ENCODE results near the gene INHBB.
A peak's percentile ranks its signal among the peaks of the same experiment; 100 is the strongest.
"Not testable (repeated sequence)": the region's sequence is repeated elsewhere in the genome, so short reads cannot be mapped to it uniquely, and the experiment has no call there.

The INHBB gene

DNA sequence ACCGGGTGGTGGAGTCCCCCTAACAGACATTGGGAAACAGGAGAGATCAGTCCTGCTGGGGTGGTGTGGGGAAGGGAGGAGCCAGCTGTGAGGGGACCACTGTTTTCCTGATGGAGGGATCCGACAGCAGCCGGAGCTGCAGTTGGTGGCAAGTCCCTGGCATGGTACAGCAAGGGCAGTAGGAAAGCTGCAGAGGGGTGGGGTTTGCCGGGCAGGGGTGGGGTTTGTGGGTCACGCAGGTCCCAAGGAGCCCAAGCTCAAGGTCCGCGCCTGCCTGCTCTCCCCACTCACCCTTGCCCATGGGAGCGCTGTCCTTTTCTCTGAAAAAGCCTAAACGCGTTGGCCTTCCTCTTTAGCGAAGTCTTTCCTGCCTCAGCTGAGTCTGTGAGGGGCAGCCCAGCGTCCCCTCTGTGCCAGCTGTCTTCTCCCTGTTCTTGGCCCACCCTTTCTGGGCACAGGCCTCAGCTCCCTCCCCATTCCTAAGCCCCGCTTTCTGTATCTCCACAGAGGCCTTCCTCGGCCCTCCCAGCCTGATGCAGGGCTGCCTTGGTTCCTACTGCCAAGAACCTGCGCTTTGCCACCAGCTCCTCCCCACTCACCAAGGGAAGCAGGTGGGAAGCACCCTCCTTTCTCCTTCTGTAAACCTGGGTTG is 29.3 kb upstream of the INHBB start:
- DNase-seq = no peak

DNA sequence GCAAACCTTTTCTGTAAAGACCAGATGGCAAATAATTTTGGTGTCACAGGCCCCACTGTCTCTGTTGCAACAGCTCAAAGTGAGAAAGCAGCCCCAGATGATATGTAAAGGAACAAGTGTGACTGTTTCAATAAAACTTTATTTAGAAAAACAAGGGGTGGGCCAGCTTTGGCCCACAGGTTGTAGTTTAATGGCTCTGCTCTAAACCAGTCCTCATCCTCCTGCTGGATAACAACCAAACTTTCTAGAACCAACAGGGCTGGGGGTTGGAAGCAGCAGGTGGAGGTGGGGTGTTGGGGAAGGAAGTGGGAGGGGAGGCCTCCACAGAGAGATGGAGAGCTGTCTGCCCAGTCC is 28.8 kb upstream of the INHBB start:
- DNase-seq = peak; percentile 65

DNA sequence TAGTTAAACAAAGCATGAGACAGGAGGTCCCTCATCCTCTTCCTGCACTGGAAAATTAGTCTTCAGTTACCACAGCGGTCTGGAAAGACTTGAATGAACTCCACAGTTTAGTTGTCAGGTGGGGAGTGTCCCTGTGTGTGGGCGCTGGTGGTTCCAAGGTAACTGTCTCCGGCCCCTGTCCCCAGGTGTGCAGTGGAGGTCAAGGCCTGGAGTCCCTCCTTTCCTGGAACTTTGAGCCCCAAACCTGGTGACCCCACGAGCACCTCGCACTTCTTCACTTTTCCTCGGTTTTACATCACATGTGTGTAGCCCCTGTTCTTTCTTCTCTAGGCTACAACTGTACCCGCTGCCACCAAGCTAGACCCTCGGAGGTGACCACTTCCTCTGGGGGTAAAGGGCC is 28.0 kb upstream of the INHBB start:
- no peak for DNase-seq

DNA sequence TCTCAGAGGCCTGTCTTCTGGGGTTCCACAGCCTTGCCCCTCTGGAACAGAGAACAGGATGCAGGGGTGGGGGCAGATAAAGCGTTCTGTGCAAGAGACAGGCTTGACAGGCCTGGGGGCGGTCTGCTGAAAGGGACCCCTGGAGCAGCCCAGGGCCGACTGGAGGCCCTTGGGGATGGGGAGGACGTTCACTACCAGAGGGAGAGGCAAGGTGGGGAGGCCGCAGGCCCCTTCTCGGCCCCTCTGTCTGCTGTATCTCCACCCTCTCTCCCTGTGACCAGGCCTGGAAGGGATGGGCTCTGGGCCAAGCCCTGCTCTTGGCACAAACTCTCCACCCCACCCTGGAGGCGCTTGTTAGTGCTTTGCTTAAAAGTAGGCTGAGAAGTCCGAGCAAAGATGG is 27.3 kb upstream of the INHBB start:
- peak; percentile 16 for DNase-seq

DNA sequence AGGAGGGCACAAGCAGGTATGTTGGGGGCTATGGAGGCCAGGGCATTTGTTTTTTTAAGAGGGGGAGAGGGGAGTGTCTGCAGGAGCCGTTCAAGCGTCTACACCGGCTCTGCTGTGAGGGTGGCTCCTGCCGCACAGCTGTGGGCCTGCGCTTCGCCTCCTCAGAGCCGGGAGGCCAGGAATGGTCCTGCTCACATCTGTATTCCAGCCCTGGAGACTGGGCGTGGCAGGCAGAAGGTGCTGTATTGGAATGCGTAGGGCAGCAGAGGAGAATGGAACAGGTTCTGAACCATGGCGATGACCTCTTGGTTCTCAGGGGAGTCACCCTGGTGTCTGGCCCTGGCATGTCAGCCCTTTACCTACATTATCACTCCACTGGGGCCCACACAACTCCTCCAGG is 26.8 kb upstream of the INHBB start:
- no peak for DNase-seq

DNA sequence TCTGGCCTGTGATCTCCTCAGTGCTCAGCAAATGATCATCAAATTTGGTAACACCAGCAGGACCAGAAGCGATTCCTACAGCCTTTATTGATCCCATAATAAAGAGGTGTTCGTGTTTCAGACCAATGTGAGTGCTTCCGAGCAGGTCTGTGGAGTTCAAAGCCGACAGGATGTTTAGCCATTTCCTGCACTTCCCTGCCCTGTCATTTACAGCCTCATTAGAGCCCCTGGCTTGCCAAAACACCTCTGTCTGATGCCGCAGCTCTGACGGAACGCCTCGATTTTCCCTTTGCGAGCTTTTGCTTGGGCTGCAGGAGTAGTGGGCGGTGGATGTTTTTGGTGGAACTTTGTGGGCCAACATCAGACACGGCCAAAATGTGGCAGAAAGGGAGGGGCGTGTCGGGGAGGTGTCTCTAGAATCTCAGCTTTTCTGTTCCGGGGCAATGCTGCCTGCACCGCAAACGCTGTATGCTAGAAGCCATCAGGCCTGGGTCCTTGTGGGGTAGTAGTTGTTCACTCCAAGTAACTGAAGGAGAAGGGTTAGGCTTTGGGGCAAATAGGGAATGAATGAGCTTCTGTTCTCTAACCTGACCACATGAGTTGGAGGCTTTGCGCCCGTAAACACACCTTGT is 26.1 kb upstream of the INHBB start:
- no peak for DNase-seq

DNA sequence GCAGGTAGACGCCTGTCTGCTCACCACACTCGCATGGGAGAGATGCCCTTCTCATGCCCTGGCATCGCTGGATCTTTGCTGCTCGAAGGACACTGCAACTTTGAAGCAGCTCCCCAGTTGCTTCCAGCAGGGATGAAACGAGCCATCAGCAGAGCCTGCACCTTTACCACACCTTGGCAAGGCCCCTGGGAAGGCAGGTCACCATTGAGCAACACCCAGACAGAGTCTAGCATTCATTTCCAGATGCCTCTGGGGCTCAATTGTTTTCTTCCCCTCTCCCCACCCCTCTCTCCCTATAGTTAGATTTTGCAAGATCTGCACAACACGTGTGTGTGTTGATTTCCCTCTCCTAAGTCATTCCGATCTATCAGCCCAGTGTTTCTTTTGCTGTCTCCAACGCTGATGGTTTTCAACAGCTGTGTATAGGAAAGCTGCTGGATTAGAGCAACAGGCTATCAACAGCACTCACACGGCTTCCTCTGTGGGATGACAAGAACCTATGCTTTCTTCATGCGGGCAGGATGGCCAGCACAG is 25.6 kb upstream of the INHBB start:
- no peak for DNase-seq

DNA sequence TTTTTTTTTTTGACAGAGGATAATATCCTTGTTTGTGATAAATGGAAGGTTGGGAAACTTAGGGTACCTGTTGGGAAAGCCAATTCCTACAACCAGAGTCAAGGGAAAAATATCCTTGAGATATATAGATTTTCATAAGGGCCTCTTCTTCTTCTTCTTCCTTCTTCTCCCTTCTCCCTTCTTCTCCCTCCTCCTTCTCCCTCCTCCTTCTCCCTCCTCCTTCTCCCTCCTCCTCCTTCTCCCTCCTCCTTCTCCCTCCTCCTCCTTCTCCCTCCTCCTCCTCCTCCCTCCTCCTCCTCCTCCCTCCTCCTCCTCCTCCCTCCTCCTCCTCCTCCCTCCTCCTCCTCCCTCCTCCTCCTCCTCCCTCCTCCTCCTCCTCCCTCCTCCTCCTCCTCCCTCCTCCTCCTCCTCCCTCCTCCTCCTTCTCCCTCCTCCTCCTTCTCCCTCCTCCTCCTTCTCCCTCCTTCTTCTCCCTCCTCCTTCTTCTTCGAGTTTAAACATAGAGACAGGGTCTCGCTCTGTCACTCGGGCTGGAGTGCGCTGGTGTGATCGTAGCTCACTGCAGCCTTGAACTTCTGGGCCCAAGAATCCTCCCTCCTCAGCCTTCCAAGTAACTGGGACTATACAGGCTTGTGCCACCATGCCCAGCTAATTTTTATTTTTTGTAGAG is 24.9 kb upstream of the INHBB start:
- not testable (repeated sequence) for DNase-seq

DNA sequence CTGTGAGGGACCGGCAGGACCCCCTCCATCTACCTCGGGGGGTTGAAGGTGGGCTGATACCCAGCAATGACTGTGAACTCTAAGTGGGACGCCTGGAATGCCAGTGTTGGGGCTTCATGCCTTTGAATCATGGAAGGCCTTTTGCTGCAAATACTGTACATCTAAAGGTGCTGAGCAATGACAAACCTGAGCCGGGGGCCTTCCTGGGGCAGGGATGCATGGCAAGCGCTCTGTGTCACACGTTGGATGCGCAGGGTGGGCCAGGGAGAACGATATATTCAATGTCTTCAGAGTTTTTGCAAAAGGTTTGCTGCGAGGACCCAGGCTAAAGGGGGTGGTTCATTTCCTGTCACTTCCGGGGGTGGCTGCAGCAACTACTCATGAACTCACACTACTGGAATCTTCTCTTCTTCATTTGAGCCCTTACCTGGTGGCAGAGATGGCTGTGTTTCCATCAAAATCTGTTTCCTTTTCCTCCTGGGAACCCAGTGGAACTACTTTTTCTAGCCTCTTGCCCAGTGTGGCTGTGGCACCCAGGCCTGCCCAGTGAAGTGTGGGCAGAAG is 24.1 kb upstream of the INHBB start:
- no peak for DNase-seq

DNA sequence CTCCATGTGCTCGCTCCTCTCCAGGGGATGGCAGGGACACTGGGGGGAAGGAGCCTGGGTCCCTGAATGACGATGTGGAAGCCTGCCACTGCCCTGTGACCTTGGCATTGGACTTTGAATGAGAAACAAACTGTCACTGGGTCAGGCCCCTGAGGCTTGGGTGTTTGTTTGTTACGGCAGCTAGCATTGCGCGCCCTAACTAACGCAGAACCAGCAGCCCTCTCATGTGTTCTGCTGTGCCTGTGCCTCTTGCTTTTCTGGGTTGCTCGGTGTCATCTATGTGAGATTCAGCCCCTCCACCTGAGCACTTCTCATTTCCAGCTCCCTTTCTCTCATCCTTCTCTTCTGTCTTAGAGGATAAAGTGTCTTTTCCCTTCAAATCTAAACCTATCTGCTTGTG is 23.6 kb upstream of the INHBB start:
- DNase-seq = no peak

DNA sequence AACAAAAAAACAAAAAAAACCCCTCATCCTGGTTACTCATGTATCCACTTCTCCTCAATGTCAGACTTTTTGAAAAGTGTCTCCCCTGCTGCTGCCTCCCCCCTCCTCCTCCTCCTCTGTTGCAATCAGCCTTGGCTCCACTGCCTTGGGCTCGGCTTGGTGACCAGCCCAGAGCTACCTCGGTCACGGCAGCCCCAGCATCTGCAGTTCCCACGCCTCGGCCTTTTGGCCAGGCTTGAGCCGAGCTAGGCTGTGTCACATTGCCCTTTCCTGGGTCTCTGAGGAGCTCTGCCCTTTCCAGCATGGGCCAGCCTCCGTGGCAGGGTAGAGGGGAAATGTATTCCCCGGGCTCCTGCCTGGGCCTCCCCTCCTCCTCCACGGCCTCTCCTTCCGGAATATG is 22.7 kb upstream of the INHBB start:
- DNase-seq = no peak

DNA sequence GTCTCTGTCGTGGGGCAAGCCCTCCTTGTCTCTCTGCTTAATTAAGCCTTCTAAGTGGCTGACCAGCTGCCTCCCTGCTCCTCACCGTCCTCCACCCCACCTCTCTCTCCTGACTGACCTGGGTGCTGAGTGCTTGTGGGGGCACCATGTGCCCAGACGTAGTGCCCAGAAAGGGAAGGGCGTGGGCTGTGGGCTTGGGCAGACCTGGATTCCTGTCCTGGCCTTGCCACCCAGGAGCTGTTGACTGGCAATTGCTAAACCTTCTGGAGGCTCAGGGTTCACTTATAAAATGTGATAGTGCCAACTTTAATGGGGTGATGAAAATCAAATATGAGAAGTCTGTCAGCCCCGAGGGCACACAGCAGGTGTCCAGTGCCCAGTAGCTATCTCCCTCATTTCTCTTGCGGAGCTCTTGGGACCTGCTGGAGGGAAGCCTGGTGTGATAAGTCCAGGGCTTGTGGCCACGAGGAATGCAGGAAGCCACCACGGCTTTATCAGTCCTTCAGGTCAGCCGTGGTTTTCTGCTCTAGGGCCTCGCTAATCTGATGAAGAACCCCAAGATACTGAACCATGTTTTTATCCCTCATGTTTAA is 22.0 kb upstream of the INHBB start:
- peak; percentile 5 for DNase-seq

DNA sequence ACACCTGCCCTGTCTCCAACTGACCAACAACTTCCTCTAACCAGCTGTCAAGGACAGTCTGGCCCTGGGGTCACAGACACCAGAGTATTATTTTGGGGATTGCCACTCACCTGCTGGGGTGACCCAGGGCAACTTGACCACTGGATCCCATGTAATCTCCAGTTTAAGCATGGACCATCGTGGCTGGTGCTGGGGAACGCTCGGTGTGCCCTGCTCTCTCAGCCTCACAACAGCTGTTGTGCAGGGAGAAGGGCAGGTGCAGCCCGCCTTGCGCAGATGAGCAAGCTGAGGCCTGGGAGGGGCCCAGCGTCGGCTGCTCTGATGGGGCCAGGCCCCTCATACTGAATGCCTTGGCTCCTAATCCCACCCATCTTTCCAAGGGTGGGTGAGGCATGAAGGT is 21.0 kb upstream of the INHBB start:
- no peak for DNase-seq

DNA sequence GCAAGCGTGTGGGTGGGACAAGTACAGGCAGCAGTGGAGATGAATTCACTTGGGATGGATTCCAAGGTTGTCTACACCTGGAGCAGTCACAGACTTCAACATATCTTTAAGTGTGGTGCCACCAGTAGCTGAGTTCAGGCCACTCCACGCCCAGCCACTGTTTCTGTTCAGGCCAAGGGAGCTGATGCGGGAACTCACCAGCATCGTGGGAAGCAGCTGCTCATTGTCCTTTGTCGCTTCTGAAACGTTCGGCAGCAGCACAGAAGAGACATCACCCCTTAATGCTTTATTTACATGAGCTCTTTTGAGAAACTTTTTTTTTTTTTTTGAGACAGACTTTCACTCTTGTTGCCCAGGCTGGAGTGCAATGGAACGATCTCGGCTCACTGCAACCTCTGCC is 19.9 kb upstream of the INHBB start:
- no peak for DNase-seq

DNA sequence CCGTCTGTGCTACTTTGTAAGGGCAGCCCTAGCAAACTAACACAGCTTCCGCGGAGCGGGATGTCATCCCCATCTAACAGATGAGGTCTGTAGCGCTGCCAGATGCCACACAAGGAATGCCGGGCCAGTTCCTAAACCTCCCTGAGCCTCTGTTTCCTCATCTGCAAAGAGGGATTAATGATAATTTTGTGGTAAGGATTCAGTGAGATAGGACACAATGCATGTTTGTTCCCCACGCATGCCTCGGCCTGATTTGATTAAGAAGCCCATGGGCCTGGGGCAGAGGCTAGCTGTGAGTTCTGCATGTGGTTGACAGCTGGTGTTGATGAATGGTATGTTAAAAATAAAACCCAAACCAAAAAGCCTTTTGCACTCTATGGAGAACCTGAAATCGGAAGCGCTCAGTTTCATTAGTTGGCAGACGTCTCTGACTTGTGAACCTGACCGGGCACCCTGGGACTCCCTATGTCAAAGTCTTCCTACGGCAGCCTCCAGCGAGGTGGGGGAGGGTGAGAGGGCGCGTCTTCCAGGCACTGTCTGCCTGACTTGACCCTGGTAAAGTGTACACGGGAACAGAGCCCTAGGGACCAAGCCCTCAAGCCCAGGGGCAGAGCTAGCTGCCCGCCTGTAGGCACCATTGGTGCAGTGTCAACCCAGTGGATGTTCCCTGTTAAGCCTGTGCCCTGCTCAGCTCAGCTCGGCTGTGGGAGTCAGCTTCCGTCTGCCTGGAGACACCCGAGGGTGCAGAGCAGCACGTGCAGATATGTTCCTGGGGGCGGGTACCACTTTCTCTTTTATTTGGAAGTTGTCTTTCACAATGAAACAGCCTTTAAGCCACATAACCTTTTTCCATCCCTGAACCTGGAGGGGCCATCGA is 14.8 kb upstream of the INHBB start:
- DNase-seq = no peak

DNA sequence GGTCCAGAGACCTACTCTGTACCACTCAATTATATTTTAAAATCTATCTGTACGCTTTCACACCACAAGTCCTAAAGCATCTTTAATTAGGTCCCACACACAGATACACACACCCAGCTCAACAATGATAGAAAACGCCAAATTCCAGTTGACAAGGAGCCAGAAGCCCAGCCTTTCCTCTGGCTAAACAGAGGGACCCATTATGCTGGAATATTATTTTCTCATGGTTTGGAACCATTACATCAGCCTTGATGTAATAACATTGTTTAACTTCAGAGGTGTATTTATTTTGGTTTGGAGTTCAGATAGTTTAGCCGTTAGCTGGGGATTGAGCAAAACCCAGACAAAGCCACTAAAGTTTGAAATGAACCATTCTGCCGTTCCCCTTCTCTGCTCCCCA is 14.0 kb upstream of the INHBB start:
- DNase-seq = no peak

DNA sequence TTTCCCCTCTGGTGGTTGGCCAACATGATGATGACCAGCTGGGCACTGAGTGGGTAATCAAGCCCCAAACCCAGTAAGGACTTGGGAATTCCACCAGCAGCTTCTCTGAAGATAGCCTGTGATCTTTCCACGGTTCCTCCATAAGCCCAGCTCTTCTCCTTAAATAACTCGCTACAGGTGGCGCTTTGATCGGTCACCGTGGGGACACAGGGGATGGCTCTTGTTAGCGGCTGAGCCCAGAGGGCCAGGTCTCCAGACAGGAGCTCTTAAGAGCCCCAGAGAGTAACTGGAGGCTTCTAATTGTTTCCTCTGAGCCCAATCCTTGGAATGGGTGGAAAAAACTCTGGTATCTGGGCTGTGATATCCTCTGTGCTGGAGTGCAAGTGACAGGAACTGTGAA is 13.6 kb upstream of the INHBB start:
- DNase-seq = no peak

DNA sequence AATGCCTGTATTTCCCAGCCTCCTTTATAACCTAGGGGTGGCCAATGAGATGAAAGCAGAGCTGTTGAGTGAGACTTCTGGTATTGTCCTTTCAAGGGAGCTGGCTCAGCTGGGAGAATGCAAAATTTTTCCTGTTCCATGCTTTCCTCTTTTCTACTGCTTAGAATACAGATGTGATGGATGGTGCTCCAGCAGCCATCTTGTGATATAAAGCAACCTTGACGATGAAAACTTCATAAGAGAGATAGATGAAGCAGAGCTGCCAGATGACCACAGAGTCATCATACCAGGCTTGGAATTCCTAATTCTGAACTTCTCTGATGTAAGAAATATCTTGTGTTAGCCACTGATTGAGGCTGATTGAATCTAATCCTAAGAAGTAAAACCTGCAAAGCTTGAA is 11.9 kb upstream of the INHBB start:
- no peak for DNase-seq

DNA sequence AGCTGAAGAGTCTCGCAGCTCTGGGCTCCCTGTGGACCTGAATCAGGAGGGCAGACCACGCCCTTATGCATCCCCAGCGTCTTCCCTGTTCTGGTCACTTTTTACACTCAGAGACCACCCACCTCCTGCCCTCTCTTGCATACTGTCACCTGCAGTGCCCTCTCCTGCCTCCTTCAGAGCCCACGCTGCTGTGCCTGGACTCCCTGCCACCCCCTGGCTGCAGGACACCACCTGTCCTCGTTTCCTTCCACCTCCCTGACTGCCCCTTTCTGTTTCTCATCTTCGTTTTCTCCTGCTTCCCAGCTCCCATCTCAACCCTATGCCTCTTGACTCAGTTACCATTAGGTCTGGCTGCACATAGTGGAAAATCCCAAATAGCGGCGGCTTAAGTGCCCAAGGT is 9.2 kb upstream of the INHBB start:
- no peak for DNase-seq

DNA sequence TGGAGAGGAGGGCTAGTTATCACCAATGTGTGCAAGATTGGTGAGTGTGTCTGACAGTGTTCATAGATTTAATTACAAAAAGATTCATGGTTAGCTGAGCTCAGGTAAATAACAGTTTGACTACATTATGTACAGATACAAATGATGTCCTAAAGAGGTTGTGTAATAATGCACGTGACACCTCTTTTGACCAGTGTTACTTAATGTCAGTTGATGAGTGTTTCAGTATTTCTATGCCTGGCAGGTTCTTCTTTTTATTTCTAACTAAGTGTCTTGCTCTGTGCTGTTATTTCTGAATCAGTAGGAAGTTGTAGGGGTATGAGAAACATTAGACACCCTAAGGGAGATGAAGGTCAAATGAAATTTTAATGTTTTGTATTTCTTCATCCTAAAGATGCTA is 7.9 kb upstream of the INHBB start:
- no peak for DNase-seq

DNA sequence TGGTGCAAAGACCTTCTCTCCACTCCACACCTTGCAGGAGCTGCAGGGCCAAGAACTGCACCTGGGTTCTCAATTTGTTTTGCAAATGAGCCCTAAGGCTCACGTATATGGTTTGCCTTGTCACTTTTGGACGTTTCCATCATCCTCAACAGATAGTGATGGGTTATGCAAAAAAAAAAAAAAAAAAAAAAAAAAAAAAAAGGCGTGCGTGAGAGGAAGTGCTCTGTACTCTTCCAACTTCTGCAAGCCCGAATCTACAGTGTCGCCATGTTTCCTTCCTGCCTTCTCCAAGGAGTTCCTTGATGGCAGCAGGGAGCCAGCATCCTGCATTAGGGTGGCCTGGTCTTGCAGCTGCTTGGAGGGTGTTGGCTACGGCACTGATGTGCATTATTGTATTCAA is 4.0 kb upstream of the INHBB start:
- no peak for DNase-seq

DNA sequence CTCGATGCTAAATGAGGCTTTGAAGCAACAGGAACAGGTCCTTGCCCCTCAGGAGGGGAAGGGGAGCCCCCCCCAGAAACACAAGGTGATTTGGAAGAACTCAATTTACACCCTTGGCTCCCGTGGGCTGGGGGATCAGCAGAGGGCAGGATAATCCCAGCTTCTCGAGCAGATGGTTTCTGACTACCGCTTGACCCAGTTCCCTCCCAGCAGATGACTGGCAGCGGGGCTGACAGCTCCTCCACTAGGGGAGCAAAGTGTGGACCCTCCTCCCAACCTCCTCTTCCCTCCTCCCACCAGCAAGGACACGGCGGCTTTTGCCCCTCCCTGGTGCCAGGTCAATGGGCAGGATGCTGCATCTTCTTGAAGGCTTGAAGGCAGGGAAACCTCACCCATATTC is 3.5 kb upstream of the INHBB start:
- no peak for DNase-seq

DNA sequence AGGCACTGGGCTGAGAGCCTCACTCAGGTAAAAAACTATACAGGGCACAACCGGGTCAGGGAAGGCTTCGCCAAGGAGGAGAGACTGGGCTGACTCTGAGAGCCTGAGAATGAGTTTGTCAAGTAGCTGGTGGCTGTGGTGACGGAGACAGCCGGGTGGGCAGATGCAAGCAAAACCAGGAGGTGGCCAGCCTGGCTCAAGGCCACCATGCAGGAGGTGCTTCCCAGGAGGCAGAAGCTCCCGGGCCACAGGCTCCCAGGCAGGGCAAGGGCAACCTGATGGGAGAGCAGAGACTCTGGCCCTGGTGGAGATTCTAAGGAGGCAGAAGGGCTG is 2.9 kb upstream of the INHBB start:
- no peak for DNase-seq

Measured in NCI-H69 (cell line).